ENCODE measurements around the gene PHIP. TPM values are rescaled to one million over a fixed set of nuclear protein-coding genes. Genes with fewer than 3 reads are reported as not detected.
"Not testable (repeated sequence)": the region's sequence is repeated elsewhere in the genome, so short reads cannot be mapped to it uniquely, and the experiment has no call there.

The PHIP gene
- 10 to 100 TPM; 24.8 to 25.5 TPM for total RNA-seq

DNA sequence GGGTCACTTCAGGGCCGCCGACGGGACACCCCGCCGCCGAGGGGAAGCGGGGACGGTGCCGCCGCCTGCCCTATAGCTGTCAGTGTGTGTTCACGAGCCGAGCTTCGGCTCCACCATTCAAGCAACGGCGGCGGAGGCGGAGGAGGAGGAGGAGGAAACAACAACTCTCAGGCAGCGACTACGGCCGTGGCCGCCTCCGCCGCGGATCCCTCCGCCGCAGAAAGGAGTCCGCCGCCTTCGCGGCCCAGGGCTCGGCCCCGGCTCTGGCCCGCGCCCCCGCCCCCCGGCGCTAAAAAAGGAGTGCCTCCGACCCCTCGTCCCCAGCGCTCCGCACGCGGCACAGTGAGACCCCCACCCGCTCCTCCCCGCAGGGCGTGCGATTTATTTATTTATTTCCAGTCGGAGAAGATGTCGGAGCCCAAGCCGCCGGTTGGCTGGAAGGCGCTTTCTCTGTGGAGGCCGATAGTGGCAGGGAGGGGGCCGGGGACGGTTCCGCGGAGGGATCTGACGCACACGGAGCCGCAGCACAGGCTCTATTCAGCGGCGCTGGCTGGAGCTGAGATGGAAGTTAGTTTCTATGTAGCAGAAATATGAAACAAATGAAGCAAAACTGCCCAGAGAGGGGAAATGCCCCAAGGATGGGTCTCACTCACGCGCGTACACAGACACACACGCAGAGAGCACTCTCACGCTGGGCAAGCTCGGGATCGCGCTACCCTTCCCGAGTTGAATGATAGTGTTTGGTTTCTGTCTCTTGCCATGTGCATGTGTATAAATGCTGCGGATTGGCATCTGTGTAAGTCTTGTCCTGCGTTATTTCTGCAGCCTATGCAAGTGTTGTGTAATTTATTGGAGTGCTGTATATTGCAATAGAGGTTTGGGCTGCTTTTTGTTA is at the start of gene PHIP:
TSS of gene PHIP (minus strand) at position 180 of the 895 bp plus-strand sequence. CDS start 186 bp downstream, outside the sequence.
- Mint-ChIP-seq H3K27ac (peak within 1 kb of the TSS; percentile 96), H3K36me3 (ENCODE audit: low read depth) (peaks cover 19% of the 10 kb centered on the region), H3K4me3 (peak within 1 kb of the TSS; percentile 89), H3K4me1 (peaks cover 34% of the 10 kb centered on the region), H3K9me3 (ENCODE audit: low read depth) (no peaks in the 10 kb centered on the region), H3K27me3 (peaks cover 7% of the 10 kb centered on the region)
- ChIA-PET CTCF (interaction anchor here (1.0 to 1.1 kb wide), 2 partner anchors 11 to 24 kb away, joined by 3 to 5 read pairs; no protein-coding TSS in a partner anchor), POLR2A (interaction anchor here (0.7 to 1.4 kb wide), 3 partner anchors 17 to 253 kb away, joined by 3 to 6 read pairs (median 3); no protein-coding TSS in a partner anchor)
- intact Hi-C loops (cut with DNase I, micrococcal nuclease) = loop anchor here (1.0 to 10.0 kb wide), 13 partner anchors 38 to 1084 kb away; partner anchors contain the start of genes HMGN3 (in 2 of the 2), IRAK1BP1 (in 2 of the 2), LCA5 (in 2 of the 2) and BCKDHB (in 1 of the 2)
- DNase-seq (peak; percentile 95), ATAC-seq (peak; percentile 82)

DNA sequence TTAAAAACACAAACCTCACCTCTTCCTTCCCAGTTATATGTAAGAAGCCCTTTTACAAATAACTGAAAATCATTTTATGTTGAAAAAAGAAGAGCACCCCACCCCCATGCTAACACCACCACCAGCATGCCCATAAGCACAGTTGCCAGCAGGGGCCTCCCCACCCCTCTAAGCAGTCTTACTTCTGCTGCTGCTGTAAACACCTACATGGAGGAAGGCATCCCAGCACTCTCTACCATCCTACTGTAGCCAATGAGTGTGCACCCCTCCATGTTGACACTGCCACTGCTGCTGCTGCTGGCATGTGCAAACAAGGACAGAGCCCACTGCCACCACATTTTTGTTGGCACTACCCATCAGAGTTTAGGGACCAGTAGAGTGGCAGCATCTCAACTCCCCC is 49.6 kb upstream of the PHIP start:
- Mint-ChIP-seq H3K36me3 (ENCODE audit: low read depth) (no peaks in the 10 kb centered on the region), H3K27me3 (peaks cover 7% of the 10 kb centered on the region), H3K9me3 (ENCODE audit: low read depth) (peaks cover 5% of the 10 kb centered on the region), H3K4me3 (no peak overlapping the region), H3K4me1 (no peaks in the 10 kb centered on the region), H3K27ac (no peak overlapping the region)
- POLR2A ChIA-PET = no interaction called here
- DNase-seq = no peak
- no peak for ATAC-seq
- intact Hi-C loops (cut with DNase I, micrococcal nuclease) = no loop called here
- CTCF ChIA-PET = no interaction called here

DNA sequence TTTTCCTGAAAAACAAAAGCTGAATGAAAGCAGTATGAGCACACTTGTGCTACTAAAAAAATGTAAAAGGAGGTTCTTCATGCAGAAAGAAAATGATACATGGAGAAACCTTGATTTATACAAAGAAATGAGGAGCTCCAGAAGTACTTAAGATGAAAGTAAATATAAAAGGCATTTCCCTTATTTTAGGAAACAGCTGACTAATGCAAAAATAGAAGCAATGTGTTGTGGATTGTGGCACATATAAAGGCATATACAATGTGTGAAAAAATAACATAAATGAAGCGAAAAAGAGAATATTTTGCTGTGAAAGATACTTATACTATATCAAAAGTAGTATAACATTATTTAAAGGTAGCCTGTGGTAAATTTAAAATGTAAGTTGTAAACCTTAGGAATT is 41.2 kb upstream of the PHIP start:
- intact Hi-C loops (cut with DNase I, micrococcal nuclease) = no loop called here
- ATAC-seq (no peak), DNase-seq (no peak)
- Mint-ChIP-seq H3K4me3 (no peak overlapping the region), H3K27me3 (peaks cover 15% of the 10 kb centered on the region), H3K36me3 (ENCODE audit: low read depth) (no peaks in the 10 kb centered on the region), H3K9me3 (ENCODE audit: low read depth) (peaks cover 1% of the 10 kb centered on the region), H3K4me1 (no peaks in the 10 kb centered on the region), H3K27ac (no peak overlapping the region)
- ChIA-PET CTCF (no interaction called here), POLR2A (no interaction called here)

- intact Hi-C loops (cut with DNase I, micrococcal nuclease) = no loop called here
Measured at GRCh38 chr6:79117752-79118151, 39.7 kb upstream of the PHIP start.

GRCh38 chr6:79115553-79116182 is 37.6 kb upstream of the PHIP start:
- CTCF ChIA-PET = interaction anchor here (0.8 kb wide), 1 partner anchor 98 kb away, joined by 3 read pairs; no protein-coding TSS in a partner anchor
- DNase-seq (no peak), ATAC-seq (no peak)
- no peaks in the 10 kb centered on the region for H3K4me1 Mint-ChIP-seq
- H3K4me3 Mint-ChIP-seq = no peak overlapping the region
- intact Hi-C loops (cut with DNase I, micrococcal nuclease) = no loop called here
- H3K27me3 Mint-ChIP-seq = peaks cover 15% of the 10 kb centered on the region
- POLR2A ChIA-PET = no interaction called here
- H3K27ac Mint-ChIP-seq = no peak overlapping the region
- no peaks in the 10 kb centered on the region for H3K9me3 Mint-ChIP-seq (ENCODE audit: low read depth)
- no peaks in the 10 kb centered on the region for H3K36me3 Mint-ChIP-seq (ENCODE audit: low read depth)

More at GRCh38 chr6:79117752-79118151, 39.7 kb upstream of the PHIP start:
- POLR2A ChIA-PET = no interaction called here
- CTCF ChIA-PET = no interaction called here
- H3K36me3 Mint-ChIP-seq (ENCODE audit: low read depth) = no peaks in the 10 kb centered on the region
- DNase-seq (no peak), ATAC-seq (no peak)
- H3K4me3 Mint-ChIP-seq = no peak overlapping the region
- H3K4me1 Mint-ChIP-seq = no peaks in the 10 kb centered on the region
- H3K27me3 Mint-ChIP-seq = peaks cover 15% of the 10 kb centered on the region
- no peak overlapping the region for H3K27ac Mint-ChIP-seq
- no peaks in the 10 kb centered on the region for H3K9me3 Mint-ChIP-seq (ENCODE audit: low read depth)

DNA sequence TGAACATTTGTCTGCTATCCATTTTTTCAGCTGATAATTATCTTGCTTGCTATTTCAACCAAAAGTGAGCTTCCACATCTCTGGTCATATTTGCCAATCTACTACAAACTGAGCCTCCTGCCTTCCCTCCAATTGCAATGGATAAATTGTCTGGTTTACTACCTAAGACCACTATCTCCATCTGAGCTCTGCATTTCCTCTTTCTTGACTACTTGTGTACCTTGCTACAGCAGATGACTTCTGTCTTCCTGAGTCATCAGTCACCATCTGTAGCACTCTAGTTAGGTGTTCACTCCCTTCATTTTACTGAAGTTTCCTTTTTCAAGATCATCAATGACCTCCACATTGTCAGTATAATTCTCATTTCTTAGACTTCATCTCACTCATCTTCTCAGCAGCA is 33.5 kb upstream of the PHIP start:
- intact Hi-C loops (cut with DNase I, micrococcal nuclease) = no loop called here
- POLR2A ChIA-PET = no interaction called here
- CTCF ChIA-PET = no interaction called here

DNA sequence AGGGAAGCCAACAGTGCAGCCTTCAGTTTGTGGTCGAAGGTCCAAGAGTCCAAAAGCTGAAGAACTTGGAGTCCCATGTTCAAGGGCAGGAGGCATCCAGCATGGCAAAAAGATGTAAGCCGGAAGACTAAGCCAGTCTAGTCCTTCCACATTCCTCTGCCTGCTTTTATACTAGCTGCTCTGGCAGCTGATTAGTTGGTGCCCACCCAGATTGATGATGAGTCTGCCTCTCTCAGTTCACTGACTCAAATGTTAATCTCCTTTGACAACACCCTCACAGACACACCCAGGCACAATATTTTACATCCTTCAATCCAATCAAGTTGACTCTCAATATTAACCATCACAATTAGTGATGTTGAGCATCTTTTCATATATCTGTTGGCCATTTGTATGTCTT is 23.1 kb upstream of the PHIP start:
- Mint-ChIP-seq H3K4me1 (no peaks in the 10 kb centered on the region), H3K27ac (no peak overlapping the region), H3K27me3 (peaks cover 25% of the 10 kb centered on the region), H3K9me3 (ENCODE audit: low read depth) (peaks cover 4% of the 10 kb centered on the region), H3K4me3 (no peak overlapping the region), H3K36me3 (ENCODE audit: low read depth) (no peaks in the 10 kb centered on the region)
- ChIA-PET CTCF (no interaction called here), POLR2A (no interaction called here)
- ATAC-seq (no peak), DNase-seq (no peak)
- intact Hi-C loops (cut with DNase I, micrococcal nuclease) = no loop called here

More for the DNA sequence above, 33.5 kb upstream of the PHIP start:
- Mint-ChIP-seq H3K27ac (no peak overlapping the region), H3K27me3 (peaks cover 11% of the 10 kb centered on the region), H3K9me3 (ENCODE audit: low read depth) (no peaks in the 10 kb centered on the region), H3K4me1 (no peaks in the 10 kb centered on the region), H3K36me3 (ENCODE audit: low read depth) (no peaks in the 10 kb centered on the region), H3K4me3 (no peak overlapping the region)
- DNase-seq = no peak
- no peak for ATAC-seq

- CTCF ChIA-PET = no interaction called here
- DNase-seq = no peak
- ATAC-seq = no peak
- Mint-ChIP-seq H3K27ac (no peak overlapping the region), H3K4me1 (no peaks in the 10 kb centered on the region), H3K27me3 (peaks cover 21% of the 10 kb centered on the region), H3K9me3 (ENCODE audit: low read depth) (peaks cover 4% of the 10 kb centered on the region), H3K36me3 (ENCODE audit: low read depth) (no peaks in the 10 kb centered on the region), H3K4me3 (no peak overlapping the region)
- POLR2A ChIA-PET = no interaction called here
- intact Hi-C loops (cut with DNase I, micrococcal nuclease) = no loop called here
Measured at GRCh38 chr6:79100304-79100703, 22.2 kb upstream of the PHIP start.

- ATAC-seq = no peak
- Mint-ChIP-seq H3K4me3 (no peak overlapping the region), H3K27me3 (peaks cover 10% of the 10 kb centered on the region), H3K27ac (no peak overlapping the region), H3K9me3 (ENCODE audit: low read depth) (no peaks in the 10 kb centered on the region), H3K36me3 (ENCODE audit: low read depth) (no peaks in the 10 kb centered on the region), H3K4me1 (no peaks in the 10 kb centered on the region)
- CTCF ChIA-PET = interaction anchor here (0.7 kb wide), 1 partner anchor 86 kb away, joined by 3 read pairs; no protein-coding TSS in a partner anchor
- intact Hi-C loops (cut with DNase I, micrococcal nuclease) = no loop called here
- no peak for DNase-seq
- POLR2A ChIA-PET = no interaction called here
Measured at GRCh38 chr6:79094938-79095337, 16.9 kb upstream of the PHIP start.

DNA sequence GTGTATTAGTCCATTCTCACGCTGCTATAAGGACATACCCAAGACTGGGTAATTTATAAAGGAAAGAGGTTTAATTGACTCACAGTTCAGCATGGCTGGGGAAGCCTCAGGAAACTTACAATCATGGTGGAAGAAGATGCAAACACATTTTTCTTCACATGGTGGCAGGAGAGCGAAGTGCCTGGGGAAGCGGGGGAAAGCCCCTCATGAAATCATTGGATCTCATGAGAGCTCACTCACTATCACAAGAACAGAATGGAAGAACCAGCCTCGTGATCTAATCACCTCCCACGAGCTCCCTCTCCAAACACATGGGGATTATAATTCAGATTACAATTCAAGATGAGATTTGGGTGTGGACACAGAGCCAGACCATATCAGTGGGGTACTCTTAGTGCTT is 13.7 kb upstream of the PHIP start:
- H3K27me3 Mint-ChIP-seq; intact Hi-C loops (cut with DNase I, micrococcal nuclease); POLR2A ChIA-PET; H3K36me3 Mint-ChIP-seq (ENCODE audit: low read depth); H3K9me3 Mint-ChIP-seq (ENCODE audit: low read depth); H3K4me1 Mint-ChIP-seq; CTCF ChIA-PET; ATAC-seq; H3K4me3 Mint-ChIP-seq; H3K27ac Mint-ChIP-seq: not testable (repeated sequence)
- DNase-seq = peak; percentile 13

DNA sequence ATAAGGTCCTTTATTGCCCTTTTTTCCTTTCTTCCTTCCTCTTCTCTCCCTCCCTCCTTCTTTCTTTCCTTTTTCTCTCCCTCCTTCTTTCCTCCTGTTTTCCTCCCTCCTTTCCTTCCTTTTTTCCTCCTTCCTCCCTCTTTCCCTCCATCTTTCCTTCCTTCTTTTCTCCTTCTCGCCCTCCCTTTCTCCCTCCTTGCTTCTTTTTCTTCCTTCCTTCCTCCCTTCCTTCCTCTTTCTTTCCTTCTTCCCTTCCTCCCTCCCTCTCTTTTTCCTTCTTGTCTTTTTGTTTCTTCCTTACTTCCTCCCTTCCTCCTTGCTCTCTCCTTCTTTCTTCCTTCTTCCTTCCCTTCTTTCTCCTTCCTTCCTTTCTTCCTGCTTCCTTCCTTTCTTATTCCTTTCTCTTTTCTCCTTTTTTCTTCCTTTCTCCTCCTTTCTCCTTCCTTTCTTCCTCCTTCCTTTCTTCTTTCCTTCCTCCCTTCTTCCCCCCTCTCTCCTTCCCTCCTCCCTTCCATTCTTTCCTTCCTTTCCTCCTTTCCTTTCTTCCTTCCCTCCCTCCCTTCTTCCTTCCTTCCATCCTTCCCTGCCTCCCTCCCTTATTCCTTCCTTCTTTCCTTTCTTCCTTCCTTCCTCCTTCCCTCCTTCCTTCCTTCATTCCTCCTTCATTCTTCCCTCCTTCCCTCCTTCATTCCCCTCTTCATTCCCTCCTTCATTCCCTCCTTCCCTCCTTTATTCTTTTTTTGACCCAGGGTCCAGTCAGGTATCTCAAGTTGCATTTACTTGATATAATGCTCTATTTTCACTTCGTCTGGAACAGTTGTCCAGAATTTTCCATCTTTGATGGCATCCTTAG is 11.7 kb upstream of the PHIP start:
- Mint-ChIP-seq H3K27ac (no peak overlapping the region), H3K27me3 (peaks cover 5% of the 10 kb centered on the region), H3K4me1 (no peaks in the 10 kb centered on the region), H3K4me3 (no peak overlapping the region), H3K36me3 (ENCODE audit: low read depth) (no peaks in the 10 kb centered on the region), H3K9me3 (ENCODE audit: low read depth) (no peaks in the 10 kb centered on the region)
- intact Hi-C loops (cut with DNase I, micrococcal nuclease) = no loop called here
- POLR2A ChIA-PET = no interaction called here
- CTCF ChIA-PET = no interaction called here
- ATAC-seq (no peak), DNase-seq (no peak)
